Ishikawa (cell line): ENCODE measurements around the gene THYN1.

Experiments used
- CEBPB ChIP-seq: IDR thresholded peaks from 2 replicates; pipeline ENCODE4 v1.6.1; 2012
- CREB1 ChIP-seq: IDR thresholded peaks from 2 replicates; pipeline ENCODE4 v1.6.1; 2012; ENCODE audit warnings: low read depth
- EP300 ChIP-seq: IDR thresholded peaks from 2 replicates; pipeline ENCODE4 v1.6.1; 2012; ENCODE audit warnings: borderline replicate concordance
- FOXM1 ChIP-seq: IDR thresholded peaks from 2 replicates; pipeline ENCODE4 v1.6.1; 2012; ENCODE audit warnings: low read depth, borderline replicate concordance
- NFIC ChIP-seq: IDR thresholded peaks from 2 replicates; pipeline ENCODE4 v1.6.1; 2012
- RAD21 ChIP-seq: IDR thresholded peaks from 2 replicates; pipeline ENCODE4 v1.6.1; 2012; ENCODE audit warnings: low read depth
- TAF1 ChIP-seq: IDR thresholded peaks from 2 replicates; pipeline ENCODE4 v1.6.1; 2012; ENCODE audit warnings: low read depth, mild to moderate bottlenecking
- TEAD4 ChIP-seq: IDR thresholded peaks from 2 replicates; pipeline ENCODE4 v1.6.1; 2012
- USF1 ChIP-seq: IDR thresholded peaks from 2 replicates; pipeline ENCODE4 v1.6.1; 2012
- ZBTB7A ChIP-seq: IDR thresholded peaks from 2 replicates; pipeline ENCODE4 v1.6.1; 2012; ENCODE audit warnings: low read depth
- TF ChIP-seq, protein P1 (sequence below): IDR thresholded peaks from 2 replicates; pipeline ENCODE4 v1.6.1; 2012

DNA sequence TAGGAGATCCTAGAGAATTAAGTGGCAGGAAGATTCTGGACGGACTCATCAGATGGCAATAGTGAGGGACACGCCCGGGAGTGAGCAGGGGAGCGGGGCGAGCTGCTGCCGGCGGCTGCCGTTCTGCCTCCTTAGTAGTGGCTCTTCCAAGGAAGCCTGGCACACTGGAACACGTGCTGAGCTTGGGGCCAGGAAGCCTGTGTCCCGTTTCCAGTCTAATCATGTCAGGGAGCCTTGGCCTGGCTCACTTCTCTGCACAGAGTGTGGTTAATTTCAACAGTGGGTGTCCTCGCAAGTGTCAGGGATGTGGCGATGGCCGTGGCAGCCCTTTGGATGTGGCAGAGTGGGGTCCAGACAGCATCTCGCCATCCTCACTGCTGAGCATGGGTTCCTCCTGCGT, 39.5 kb upstream of the THYN1 start:
- no peak for TF ChIP-seq EP300
- no peak for TF ChIP-seq ZBTB7A
- no peak for TF ChIP-seq TAF1
- TF ChIP-seq, protein P1, sequence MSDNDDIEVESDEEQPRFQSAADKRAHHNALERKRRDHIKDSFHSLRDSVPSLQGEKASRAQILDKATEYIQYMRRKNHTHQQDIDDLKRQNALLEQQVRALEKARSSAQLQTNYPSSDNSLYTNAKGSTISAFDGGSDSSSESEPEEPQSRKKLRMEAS: no peak
- no peak for TF ChIP-seq CEBPB
- TF ChIP-seq CREB1: no peak
- no peak for TF ChIP-seq NFIC
- no peak for TF ChIP-seq FOXM1
- TF ChIP-seq RAD21: no peak
- TF ChIP-seq TEAD4: no peak
- no peak for TF ChIP-seq USF1
